ENCODE data around the gene PDCD11. TPM values are rescaled to one million over a fixed set of nuclear protein-coding genes. Genes with fewer than 3 reads are reported as not detected.
"Not testable (repeated sequence)": the region's sequence is repeated elsewhere in the genome, so short reads cannot be mapped to it uniquely, and the experiment has no call there.

Gene PDCD11
- total RNA-seq, 1 donor from 2014 or later: 73.2 TPM

DNA sequence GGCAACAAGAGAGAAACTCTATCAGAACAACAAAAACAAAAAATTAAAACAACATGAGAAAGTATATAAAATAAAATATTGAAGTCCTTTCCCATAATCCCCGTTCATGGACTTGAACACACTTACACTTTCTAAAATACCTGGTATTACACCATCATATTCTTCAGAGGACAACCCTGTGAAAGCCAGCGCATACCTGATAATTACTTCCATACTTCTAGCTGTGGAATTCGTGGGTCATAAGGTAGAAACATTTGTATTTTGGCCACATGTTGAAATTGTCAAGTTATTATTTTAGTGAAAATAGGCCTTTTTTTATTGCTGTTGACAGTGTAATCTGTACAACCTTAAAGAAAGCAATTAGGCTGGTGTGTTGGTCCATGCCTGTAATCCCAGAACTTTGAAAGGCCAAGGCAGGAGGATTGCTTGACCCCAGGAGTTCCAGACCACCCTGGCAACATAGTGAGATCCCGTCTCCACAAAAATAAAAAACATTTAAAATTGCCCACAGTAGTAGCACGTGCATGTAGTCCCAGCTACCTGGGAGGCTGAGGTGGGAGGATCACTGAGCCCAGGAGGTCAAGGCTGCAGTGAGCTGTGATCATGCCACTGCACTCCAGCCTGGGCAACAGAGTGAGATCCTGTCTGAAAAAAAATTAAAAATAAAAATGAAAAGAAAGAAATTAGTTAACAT lies 40.4 kb upstream of the PDCD11 start:
- H3K9me3 Mint-ChIP-seq (ENCODE audit: unreplicated experiment): peaks cover 1% of the 10 kb centered on the region
- no peak for DNase-seq
- H3K4me3 Mint-ChIP-seq (ENCODE audit: unreplicated experiment): no peak overlapping the region
- TF ChIP-seq, protein P1, sequence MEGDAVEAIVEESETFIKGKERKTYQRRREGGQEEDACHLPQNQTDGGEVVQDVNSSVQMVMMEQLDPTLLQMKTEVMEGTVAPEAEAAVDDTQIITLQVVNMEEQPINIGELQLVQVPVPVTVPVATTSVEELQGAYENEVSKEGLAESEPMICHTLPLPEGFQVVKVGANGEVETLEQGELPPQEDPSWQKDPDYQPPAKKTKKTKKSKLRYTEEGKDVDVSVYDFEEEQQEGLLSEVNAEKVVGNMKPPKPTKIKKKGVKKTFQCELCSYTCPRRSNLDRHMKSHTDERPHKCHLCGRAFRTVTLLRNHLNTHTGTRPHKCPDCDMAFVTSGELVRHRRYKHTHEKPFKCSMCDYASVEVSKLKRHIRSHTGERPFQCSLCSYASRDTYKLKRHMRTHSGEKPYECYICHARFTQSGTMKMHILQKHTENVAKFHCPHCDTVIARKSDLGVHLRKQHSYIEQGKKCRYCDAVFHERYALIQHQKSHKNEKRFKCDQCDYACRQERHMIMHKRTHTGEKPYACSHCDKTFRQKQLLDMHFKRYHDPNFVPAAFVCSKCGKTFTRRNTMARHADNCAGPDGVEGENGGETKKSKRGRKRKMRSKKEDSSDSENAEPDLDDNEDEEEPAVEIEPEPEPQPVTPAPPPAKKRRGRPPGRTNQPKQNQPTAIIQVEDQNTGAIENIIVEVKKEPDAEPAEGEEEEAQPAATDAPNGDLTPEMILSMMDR (IDR thresholded peaks at IDR 0.05; ENCODE audit: partially characterized antibody, unreplicated experiment): no peak
- no peaks in the 10 kb centered on the region for H3K27me3 Mint-ChIP-seq (ENCODE audit: unreplicated experiment)
- H3K4me1 Mint-ChIP-seq (ENCODE audit: low read depth, unreplicated experiment): no peaks in the 10 kb centered on the region
- no peak overlapping the region for H3K27ac Mint-ChIP-seq (ENCODE audit: unreplicated experiment)
- H3K36me3 Mint-ChIP-seq (ENCODE audit: unreplicated experiment): no peaks in the 10 kb centered on the region

DNA sequence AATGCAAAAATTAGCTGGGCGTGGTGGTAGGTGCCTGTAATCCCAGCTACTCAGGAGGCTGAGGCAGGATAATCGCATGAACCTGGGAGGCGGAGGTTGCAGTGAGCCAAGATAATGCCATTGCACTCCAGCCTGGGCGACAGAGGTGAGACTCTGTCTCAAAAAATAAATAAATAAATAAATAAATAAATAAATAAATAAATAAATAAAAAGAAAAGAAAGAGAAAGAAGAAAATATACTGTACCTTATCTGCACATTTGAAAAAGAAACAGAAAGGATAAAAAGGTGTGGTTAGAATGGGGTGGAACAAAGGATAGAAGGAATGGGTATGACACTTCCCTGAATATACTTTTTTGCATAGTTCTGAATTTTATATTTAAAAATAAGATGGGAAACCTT lies 36.9 kb upstream of the PDCD11 start:
- not testable (repeated sequence) for H3K36me3 Mint-ChIP-seq (ENCODE audit: unreplicated experiment); H3K27me3 Mint-ChIP-seq (ENCODE audit: unreplicated experiment); H3K4me3 Mint-ChIP-seq (ENCODE audit: unreplicated experiment); H3K27ac Mint-ChIP-seq (ENCODE audit: unreplicated experiment); DNase-seq; H3K4me1 Mint-ChIP-seq (ENCODE audit: low read depth, unreplicated experiment); H3K9me3 Mint-ChIP-seq (ENCODE audit: unreplicated experiment)

DNA sequence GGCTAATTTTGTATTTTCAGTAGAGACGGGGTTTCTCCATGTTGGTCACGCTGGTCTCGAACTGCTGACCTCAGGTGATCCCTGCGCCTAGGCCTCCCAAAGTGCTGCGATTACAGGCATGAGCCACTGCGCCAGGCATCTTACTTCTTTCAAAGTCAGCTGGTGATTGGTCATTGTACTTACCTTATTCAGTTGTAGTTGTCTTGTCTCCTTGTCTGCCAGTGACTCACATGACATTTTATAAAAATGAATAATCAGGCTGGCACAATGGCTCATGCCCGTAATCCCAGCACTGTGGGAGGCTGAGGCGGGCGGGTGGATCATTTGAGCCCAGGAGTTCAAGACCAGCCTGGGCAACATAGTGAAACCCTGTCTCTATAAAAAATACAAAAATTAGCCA lies 35.6 kb upstream of the PDCD11 start:
- H3K9me3 Mint-ChIP-seq (ENCODE audit: unreplicated experiment); H3K4me1 Mint-ChIP-seq (ENCODE audit: low read depth, unreplicated experiment); H3K4me3 Mint-ChIP-seq (ENCODE audit: unreplicated experiment); H3K27me3 Mint-ChIP-seq (ENCODE audit: unreplicated experiment); H3K36me3 Mint-ChIP-seq (ENCODE audit: unreplicated experiment); H3K27ac Mint-ChIP-seq (ENCODE audit: unreplicated experiment); DNase-seq: not testable (repeated sequence)

DNA sequence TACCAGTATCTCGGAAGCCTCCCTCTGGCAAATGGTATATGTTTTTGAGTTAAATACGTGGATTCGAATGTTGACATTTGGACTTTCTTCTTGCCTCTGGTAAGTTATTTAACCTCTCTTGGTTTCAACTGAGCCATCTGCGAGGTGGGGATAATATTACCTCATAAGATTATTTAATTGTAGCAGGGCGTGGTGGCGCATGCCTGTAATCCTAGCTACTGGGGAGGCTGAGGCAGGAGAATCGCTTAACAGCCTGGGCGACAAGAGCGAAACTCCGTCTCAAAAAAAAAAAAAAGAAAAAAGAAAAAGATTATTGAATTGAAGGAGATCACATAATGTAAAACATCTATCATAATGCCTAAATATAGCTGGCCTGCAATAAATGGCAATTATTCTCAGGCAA lies 29.0 kb upstream of the PDCD11 start:
- Mint-ChIP-seq H3K9me3 (ENCODE audit: unreplicated experiment) (peaks cover 1% of the 10 kb centered on the region), H3K27ac (ENCODE audit: unreplicated experiment) (peak overlapping the region; percentile 76), H3K4me3 (ENCODE audit: unreplicated experiment) (peak overlapping the region; percentile 90), H3K36me3 (ENCODE audit: unreplicated experiment) (no peaks in the 10 kb centered on the region), H3K4me1 (ENCODE audit: low read depth, unreplicated experiment) (peaks cover 2% of the 10 kb centered on the region), H3K27me3 (ENCODE audit: unreplicated experiment) (peaks cover 2% of the 10 kb centered on the region)
- no peak for DNase-seq
- TF ChIP-seq, protein P1 (IDR thresholded peaks at IDR 0.05; ENCODE audit: partially characterized antibody, unreplicated experiment): no peak

DNA sequence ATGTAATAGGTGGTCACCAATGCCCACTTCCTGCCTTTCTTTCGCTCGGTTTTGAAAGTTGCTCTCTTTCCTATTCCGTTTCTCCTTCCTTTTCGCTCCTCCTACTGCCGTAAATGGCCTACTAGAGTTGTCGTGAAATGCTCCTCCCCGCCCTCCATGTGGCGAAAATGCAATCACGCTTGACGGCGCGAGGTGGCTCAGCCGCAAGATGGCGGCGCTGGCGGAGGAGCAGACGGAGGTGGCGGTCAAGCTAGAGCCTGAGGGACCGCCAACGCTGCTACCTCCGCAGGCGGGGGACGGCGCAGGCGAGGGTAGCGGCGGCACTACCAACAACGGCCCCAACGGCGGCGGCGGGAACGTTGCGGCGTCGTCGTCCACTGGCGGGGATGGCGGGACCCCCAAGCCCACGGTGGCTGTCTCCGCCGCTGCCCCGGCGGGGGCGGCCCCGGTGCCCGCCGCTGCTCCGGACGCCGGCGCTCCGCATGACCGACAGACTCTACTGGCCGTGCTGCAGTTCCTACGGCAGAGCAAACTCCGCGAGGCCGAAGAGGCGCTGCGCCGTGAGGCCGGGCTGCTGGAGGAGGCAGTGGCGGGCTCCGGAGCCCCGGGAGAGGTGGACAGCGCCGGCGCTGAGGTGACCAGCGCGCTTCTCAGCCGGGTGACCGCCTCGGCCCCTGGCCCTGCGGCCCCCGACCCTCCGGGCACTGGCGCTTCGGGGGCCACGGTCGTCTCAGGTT lies 28.5 kb upstream of the PDCD11 start, which contains the start of gene TAF5:
Gene TAF5, plus strand, starts transcription at position 195 of the 737 bp plus-strand sequence. Its CDS starts 14 bp downstream, at position 209.
- Mint-ChIP-seq H3K36me3 (ENCODE audit: unreplicated experiment) (no peaks in the 10 kb centered on the region), H3K4me1 (ENCODE audit: low read depth, unreplicated experiment) (peaks cover 2% of the 10 kb centered on the region), H3K9me3 (ENCODE audit: unreplicated experiment) (peaks cover 1% of the 10 kb centered on the region), H3K27me3 (ENCODE audit: unreplicated experiment) (peaks cover 2% of the 10 kb centered on the region), H3K27ac (ENCODE audit: unreplicated experiment) (peak within 1 kb of the TSS; percentile 76), H3K4me3 (ENCODE audit: unreplicated experiment) (peak within 1 kb of the TSS; percentile 90)
- peak; percentile 91 for DNase-seq
- TF ChIP-seq, protein P1 (IDR thresholded peaks at IDR 0.05; ENCODE audit: partially characterized antibody, unreplicated experiment): no peak

DNA sequence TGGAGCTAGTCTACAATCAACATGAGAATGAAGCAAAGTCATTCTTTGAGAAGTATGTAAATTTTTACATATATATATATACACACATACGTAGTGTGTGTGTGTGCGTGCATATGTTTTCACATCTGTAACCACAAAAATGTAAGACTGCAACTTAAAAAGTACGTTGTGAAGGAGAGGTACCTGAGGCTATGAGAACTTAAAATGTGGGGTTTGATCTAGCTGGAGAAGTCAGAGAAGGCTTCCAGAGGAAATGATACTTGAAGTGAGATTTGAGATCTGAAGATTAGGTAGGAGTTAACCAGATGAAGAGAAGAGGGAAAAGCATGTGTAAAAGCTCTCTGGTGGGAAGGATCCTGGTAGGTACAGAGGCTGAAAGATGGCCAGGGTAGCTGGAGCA lies 22.9 kb upstream of the PDCD11 start:
- Mint-ChIP-seq H3K4me1 (ENCODE audit: low read depth, unreplicated experiment) (peaks cover 2% of the 10 kb centered on the region), H3K27ac (ENCODE audit: unreplicated experiment) (no peak overlapping the region), H3K4me3 (ENCODE audit: unreplicated experiment) (no peak overlapping the region), H3K27me3 (ENCODE audit: unreplicated experiment) (no peaks in the 10 kb centered on the region), H3K9me3 (ENCODE audit: unreplicated experiment) (peaks cover 1% of the 10 kb centered on the region), H3K36me3 (ENCODE audit: unreplicated experiment) (no peaks in the 10 kb centered on the region)
- TF ChIP-seq, protein P1 (IDR thresholded peaks at IDR 0.05; ENCODE audit: partially characterized antibody, unreplicated experiment): no peak
- no peak for DNase-seq
